Left ventricle myocardium superior (tissue), 1 donor: ENCODE results near the gene COPA. TPM values are rescaled to one million over a fixed set of nuclear protein-coding genes. Genes with fewer than 3 reads are reported as not detected.

Experiments used
- ATAC-seq: fragments of 200-7000 bp; cut with Tn5 transposase; one replicate; pipeline ENCODE4 v1.9.1; 2020; ENCODE audit warnings: mild to moderate bottlenecking, moderate library complexity
- DNase-seq: peaks from one replicate; pipeline ENCODE4 v3.0.0-alpha.2; 2020
- intact Hi-C: fragments of 100-400 bp; cut with micrococcal nuclease; formaldehyde crosslinking; loops from one replicate; pipeline ENCODE4 v1.11.0; 2022
- total RNA-seq: library from RNA; stranded (reverse); fragmentation: NEBNext Ultra II Directional; extraction: Animal tissue kit (Norgen Biotek cat#: 25700); gene quantifications from one replicate; pipeline ENCODE4 v1.2.1, GENCODE V29; 2021
- donor health status: DM: no; HTN: yes; CAD: no; lungs with severe emphysema.

Gene COPA
- total RNA-seq, 1 donor from 2014 or later, result 93.0 TPM

GRCh38 chr1:160363951-160364735, 21.1 kb upstream of the COPA start:
- no peak for ATAC-seq
- intact Hi-C loops, result no loop called here
- DNase-seq, result no peak

- ATAC-seq (no peak), DNase-seq (no peak)
- intact Hi-C loops, result no loop called here
These were observed 20.0 kb upstream of the COPA start for GRCh38 chr1:160363010-160363409.

DNA sequence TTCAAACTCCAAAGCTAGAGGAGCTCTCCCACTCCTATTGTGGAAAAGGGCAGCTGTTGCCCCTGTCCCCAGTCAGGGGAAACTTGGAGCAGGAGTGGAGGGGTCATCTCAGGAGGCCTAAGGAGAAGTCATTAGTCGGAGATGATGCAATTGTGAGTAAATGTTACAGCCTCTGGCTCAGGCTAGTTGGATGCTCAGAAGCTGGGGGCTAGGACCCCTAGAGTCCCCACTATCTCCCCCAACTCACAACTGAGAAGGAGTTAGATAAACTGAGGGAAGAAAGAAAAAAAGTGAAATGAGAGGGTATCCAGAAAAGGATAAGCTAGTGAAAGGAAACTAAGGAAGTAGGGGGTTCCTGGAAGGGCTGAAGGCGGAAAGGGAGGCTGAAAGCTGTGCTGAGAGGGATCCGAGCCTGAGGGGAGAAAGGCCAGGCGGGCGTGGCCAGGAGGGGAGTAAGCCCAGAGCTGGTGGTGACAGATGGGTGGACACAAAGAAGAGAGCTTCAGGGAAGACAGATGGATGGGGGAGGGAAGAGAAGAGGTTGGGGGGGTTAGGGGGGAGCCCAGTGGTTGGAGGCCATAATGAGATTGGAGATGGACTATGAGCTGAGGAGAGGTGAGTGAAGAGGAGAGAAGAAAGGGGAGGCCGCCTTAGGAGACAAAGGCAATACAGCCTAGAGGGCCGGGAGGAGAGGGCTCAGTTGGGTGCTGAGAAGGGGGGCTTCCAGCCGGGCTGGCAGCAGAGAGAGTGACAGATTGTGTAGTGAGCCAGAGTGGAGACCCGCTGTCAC, 19.3 kb upstream of the COPA start:
- ATAC-seq, result no peak
- intact Hi-C loops, result no loop called here

DNA sequence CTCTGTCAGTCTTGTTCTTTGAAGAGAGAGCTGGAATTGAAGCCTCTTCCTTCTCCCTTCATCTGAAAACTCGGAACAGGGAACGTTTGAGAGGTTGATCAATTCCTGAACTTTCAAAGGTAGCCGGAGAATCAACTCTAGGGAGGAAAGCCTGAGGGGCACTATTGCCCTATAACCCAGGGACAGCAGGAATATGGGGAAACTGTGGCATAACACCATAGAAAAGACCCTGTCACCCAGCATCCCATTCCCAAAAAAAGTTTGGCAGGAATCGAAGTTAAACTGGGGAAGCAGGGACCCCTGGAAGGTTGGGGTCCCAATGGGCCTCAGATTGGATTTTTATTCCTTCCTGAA, 18.7 kb upstream of the COPA start:
- no peak for ATAC-seq
- no peak for DNase-seq
- intact Hi-C loops, result no loop called here

More for the DNA sequence above, 19.3 kb upstream of the COPA start:
- DNase-seq, result no peak

DNA sequence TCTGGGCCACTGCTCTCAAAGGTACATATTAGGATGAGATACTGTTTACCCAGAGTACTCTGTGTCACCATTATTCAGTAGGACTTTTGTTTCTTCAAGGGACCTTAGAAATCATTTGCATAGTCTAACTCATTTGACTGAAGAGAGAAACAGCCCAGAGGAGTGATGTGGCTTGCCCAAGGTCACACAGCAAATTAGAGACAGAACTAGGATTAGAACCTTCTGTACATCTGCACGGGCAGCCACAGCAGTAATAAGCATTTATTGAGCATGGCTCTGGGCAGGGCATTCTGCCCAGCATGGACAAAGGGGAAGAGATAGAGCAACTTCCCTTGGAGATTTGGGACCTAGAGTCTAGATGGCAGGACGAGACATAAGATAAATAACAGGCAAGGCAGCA, 18.1 kb upstream of the COPA start:
- ATAC-seq, result no peak
- intact Hi-C loops, result no loop called here
- DNase-seq, result no peak

DNA sequence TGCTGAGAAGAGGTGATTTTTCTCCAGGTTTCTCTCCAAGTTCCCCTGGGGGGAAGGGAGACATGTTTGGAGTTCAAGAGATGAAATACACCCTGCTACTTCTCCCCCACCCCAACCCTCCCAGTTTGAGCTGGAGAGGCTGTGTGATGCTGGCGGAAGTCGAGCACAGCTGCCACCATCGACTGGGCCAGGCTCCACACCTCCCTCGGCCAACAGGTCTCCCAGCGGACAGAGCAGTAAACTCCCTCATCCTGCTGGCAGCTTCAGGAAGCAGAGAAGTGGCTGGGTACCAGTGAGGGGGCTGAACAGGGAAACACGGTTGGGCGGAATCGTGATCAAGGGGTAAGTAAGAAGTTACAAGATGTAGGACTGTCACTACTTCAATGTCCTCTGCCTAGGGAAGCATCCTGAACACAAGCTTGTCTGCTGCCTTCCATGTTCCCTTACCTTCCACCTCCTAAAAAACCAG, 17.2 kb upstream of the COPA start:
- DNase-seq, result no peak
- intact Hi-C loops, result no loop called here
- no peak for ATAC-seq

DNA sequence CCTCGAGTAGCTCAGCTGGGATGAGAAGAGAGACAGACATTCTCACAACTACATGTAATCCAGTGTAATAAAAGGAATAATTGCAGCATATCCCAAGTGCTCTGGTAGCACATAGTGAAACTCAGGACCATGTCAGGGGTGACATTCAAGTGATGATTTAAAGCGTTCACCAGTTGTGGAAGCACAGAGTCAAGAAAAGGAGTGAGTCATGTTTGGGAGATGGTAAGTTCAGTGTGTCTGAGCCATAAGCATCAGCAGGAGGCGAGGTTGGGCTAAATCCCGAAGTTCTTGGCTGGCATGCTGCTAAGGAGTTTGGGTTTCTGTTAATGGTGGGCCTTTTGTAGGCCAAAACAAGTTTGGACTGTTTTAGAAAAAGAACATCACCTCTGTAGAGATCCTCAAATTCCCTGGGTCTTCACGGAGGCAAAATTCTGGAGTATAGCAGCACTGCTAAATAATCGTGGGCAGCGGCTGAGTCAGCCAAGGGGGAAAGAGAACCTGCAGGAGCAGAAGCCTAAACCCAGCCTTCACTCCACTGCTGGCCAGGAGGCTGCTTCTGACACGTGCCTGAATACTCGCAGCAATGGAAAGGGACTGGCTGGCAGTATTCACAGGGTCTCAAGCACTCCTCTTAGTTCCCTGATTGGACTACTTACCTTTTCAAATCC, 16.6 kb upstream of the COPA start:
- DNase-seq (no peak), ATAC-seq (no peak)
- intact Hi-C loops, result no loop called here

DNA sequence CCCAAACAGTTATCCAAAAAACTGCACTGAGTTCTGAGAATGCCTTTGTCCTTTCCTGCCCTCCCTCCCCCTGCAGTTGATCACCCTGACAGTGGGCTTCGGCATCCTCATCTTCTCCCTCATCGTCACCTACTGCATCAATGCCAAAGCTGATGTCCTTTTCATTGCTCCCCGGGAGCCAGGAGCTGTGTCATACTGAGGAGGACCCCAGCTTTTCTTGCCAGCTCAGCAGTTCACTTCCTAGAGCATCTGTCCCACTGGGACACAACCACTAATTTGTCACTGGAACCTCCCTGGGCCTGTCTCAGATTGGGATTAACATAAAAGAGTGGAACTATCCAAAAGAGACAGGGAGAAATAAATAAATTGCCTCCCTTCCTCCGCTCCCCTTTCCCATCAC, 15.0 kb upstream of the COPA start:
- ATAC-seq, result no peak

GRCh38 chr1:160357286-160358002, 14.4 kb upstream of the COPA start:
- DNase-seq (no peak), ATAC-seq (no peak)
- intact Hi-C loops, result no loop called here

More for the DNA sequence above, 15.0 kb upstream of the COPA start:
- DNase-seq, result no peak
- intact Hi-C loops, result no loop called here

GRCh38 chr1:160354388-160354985, 11.4 kb upstream of the COPA start:
- intact Hi-C loops, result no loop called here
- DNase-seq (no peak), ATAC-seq (no peak)

DNA sequence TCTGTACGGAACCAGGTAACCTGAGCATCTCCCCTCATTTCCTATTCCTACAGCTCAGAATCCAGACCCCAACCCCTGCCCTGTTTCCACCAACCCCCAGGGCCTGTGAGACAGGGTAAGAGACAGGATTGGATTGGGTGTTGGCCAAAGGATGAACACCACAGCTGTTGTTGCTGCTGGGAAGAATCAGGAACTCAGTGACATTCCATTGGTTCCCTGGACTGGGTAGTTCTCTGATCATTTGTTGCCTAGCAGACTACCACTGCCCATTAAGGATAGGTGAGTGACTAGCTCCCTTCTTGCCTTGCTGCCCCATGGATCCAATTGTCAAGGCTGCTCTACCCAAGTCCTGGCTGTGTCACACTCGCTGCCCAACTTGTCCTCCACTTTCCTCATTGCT, 10.2 kb upstream of the COPA start:
- no peak for ATAC-seq
- intact Hi-C loops, result no loop called here
- DNase-seq, result no peak

DNA sequence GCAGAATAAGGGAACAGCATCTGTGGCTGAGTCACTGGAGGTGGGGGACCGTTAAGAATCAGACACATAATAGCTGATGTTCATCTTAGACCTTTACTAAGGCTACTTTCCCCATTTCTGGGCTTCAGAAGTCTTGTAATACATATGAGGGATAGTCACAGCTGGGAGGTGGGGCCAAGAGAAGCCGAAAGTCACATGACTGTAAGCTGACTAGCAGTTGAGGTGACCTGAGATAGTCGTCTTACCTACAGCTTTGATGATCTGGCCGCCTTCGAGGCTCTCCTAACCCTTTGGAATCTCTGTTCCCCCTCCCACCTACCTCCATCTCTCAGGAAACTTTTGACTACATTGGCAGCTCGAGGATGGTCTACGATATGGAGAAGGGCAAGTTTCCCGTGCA, 9.5 kb upstream of the COPA start:
- DNase-seq (no peak), ATAC-seq (no peak)
- intact Hi-C loops, result no loop called here

GRCh38 chr1:160351629-160352028, 8.6 kb upstream of the COPA start:
- DNase-seq, result peak; percentile 49
- ATAC-seq, result peak; percentile 88
- intact Hi-C loops, result no loop called here

DNA sequence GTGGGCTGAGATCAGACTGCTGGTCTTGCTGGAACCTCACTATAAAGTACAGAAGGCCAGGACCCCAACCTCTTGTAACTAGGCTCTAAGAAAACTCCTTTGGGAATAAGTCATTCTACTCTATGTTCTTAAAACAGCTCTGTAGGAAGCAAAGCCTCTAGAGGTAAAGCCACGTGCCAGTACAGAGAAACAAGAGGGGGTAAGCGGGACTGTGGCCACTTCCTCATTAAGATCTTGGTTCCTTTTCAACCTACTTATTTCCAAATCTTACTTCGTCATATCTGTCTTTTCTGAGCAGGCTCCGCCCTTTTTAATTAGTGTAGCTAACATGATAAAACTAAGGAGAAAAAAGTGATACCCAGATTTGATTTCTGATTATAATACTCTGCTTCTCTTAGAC, 3.9 kb upstream of the COPA start:
- no peak for ATAC-seq
- intact Hi-C loops, result no loop called here

DNA sequence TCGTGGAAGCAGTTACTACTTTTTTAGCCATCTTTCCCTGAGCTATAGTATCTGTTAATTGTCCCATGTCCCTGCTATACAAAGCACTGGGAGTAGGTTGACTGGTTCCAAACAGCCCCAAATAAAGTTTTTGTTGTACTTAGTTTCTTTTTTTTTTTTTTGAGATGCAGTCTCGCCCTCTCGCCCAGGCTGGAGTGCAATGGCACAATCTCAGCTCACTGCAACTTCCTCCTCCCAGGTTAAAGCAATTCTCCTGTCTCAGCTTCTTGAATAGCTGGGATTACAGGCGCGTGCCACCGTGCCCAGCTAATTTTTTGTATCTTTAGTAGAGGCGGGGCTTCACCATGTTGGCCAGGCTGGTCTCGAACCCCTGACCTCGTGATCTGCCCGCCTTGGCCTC, 3.4 kb upstream of the COPA start:
- DNase-seq (no peak), ATAC-seq (no peak)
- intact Hi-C loops, result no loop called here

More for the DNA sequence above, 3.9 kb upstream of the COPA start:
- DNase-seq, result no peak

- no peak for DNase-seq
- intact Hi-C loops, result no loop called here
- ATAC-seq, result no peak
These were observed 1.9 kb upstream of the COPA start for GRCh38 chr1:160344936-160345335.

GRCh38 chr1:160344241-160344640, 1.2 kb upstream of the COPA start:
- DNase-seq, result no peak
- intact Hi-C loops, result no loop called here
- no peak for ATAC-seq

- DNase-seq, result no peak
- intact Hi-C loops, result no loop called here
These were observed 524 bp downstream of the COPA start for GRCh38 chr1:160342526-160342925.

DNA sequence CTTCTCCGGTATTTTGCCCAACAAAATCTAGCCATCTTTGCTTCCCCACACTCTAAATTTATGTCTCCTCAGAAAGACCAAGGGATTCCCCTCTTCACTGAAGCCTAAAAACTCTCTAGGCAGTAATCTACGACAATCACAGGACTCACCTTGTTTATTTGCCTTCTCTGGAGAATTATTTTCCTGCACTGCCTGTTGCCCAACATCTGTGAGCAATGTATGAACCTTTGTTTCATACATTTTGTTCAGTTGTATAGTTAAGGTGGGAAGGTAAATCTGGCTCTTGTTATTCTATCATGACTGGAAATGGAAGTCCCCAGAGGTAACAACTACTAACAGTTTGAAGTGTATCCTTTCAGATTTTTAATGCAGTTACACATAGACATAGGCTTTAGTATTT, 2.2 kb downstream of the COPA start:
- DNase-seq (no peak), ATAC-seq (no peak)
- intact Hi-C loops, result no loop called here

More at GRCh38 chr1:160342526-160342925, 524 bp downstream of the COPA start:
- ATAC-seq, result peak; percentile 9
